Fibroblast of skin of abdomen (primary cell): Measurements from ENCODE around the gene RNF25. TPM values are rescaled to one million over a fixed set of nuclear protein-coding genes. Genes with fewer than 3 reads are reported as not detected.

Experiments used
- DNase-seq: peaks from one replicate; pipeline ENCODE4 v3.0.0-alpha.2; 2013
- polyA plus RNA-seq, 2 experiments: library from polyadenylated mRNA; unstranded; fragments of 120-200 nt; gene quantifications; one replicate each; pipeline ENCODE4 v1.2.1, GENCODE V29; 2013; ENCODE audit not compliant: insufficient read length in 2 of 2

The RNF25 gene, protein sequence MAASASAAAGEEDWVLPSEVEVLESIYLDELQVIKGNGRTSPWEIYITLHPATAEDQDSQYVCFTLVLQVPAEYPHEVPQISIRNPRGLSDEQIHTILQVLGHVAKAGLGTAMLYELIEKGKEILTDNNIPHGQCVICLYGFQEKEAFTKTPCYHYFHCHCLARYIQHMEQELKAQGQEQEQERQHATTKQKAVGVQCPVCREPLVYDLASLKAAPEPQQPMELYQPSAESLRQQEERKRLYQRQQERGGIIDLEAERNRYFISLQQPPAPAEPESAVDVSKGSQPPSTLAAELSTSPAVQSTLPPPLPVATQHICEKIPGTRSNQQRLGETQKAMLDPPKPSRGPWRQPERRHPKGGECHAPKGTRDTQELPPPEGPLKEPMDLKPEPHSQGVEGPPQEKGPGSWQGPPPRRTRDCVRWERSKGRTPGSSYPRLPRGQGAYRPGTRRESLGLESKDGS
- polyA plus RNA-seq (2013, experiment 1 of 2; ENCODE audit: insufficient read length), result 44.9 TPM
- 43.8 TPM for polyA plus RNA-seq (2013, experiment 2 of 2; ENCODE audit: insufficient read length)

DNA sequence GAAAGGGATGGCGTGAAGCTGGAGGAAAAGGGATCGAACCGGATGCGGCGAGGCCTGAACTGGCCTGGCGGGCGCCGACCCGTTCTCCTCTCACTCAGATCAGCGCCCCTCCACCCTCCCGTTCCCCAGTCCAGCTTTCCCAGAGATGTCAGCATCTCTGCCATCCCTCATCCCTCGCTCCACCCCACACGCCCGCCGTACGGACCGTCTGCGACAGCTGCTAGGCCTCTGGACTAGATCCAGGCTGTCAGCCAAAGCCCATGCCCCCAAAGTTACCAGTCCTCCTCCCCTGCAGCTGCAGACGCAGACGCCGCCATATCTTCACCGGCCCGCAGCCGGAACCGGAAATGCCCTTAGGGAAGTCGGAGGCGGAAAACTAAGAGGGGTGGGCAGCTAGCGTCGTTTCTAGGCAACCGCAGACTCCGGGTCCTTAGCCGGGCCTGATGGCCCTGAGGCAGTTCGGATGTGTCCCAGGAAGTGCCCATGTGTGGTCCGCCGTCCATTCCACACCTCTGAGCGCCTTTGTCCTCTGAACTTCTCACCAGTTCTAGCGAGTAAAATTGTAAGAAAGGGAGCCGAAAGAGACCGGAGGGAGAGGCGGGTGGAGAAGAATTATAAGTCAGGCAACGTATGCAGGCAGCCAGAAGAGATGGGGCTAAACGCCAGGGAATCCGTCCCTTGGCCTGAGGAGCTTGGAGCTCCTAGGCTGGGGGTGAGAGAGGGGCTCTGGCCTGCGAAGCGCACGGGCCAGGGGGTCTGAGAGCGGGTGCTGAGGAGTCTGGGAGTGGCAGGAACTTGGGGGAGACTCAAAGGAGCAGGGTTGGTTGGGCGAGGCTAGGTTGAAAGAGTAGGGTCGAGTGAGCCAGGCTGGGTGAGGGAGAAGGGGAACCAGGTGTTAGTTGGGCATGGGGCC lies at the start of gene RNF25, which contains the start of gene STK36:
RNF25 (minus strand) TSS at position 349 of the 913 bp plus-strand sequence; CDS start at position 317, 32 bp downstream.
STK36 (plus strand) TSS at position 433 of the 913 bp plus-strand sequence. CDS start 744 bp downstream, outside the sequence.
- peak; percentile 91 for DNase-seq

GRCh38 chr2:218721488-218721887 lies 49.7 kb upstream of the RNF25 start:
- no peak for DNase-seq

- no peak for DNase-seq
These were observed 48.5 kb upstream of the RNF25 start for GRCh38 chr2:218720048-218721041.

GRCh38 chr2:218719457-218719856 lies 47.7 kb upstream of the RNF25 start:
- no peak for DNase-seq

DNA sequence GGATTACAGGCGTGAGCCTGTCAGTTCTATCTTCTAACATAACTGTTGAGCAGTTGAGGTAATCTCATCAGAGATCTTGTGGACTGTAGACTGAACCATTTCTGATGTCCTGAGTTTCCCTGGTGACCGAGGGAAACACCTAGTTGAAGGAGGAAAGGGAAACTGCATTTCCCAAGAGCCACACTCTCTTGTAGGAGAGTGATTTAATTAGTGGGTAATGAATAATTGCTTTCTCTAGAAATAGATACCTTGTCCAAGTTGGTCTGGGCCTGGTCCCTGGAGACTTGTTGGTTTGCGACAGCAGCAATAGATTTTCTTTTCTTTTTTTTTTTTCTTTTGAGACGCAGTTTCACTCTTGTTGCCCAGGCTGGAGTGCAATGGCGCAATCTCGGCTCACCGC lies 46.3 kb upstream of the RNF25 start:
- no peak for DNase-seq

DNA sequence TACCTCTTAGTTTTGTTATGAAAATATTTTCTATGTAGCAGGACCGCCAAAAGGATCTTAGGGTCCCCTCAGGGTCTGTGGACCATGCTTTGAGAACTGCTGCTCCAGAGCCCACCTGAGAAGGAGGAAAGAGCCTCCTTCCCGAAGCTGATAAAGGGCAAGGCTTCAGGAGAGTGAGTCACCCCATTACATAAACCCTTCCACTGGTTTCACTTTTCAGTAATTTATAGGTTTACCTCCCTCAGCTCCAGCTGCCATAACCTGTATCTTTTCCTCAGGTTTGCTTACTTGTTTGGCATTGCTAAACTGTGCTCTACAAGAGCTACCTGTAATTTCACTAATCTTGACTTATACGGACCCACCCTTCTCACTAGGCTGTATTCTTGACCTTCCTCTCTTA lies 45.5 kb upstream of the RNF25 start:
- no peak for DNase-seq

DNA sequence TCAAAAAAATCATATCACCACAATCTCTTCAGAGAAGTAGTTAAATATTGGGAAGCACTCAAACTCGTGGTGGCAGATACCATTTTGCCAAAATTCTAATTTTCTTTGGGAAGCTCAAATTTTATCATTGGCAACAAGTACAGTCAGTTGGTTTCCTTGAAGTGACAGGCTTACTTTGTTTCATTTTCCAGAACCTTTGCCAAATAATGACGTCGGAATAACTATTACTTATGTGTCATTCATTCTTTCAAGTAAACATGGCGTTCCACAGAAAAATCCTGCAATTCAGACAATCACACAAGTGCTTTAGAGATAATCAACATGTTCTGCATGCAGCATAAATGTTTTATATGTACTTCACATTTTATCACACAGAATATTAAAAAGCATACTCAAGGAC lies 44.3 kb upstream of the RNF25 start:
- DNase-seq, result no peak

- DNase-seq, result no peak
These were observed 42.1 kb upstream of the RNF25 start for GRCh38 chr2:218713922-218714321.

- peak; percentile 58 for DNase-seq
These were observed 39.7 kb upstream of the RNF25 start for GRCh38 chr2:218711550-218711929.

DNA sequence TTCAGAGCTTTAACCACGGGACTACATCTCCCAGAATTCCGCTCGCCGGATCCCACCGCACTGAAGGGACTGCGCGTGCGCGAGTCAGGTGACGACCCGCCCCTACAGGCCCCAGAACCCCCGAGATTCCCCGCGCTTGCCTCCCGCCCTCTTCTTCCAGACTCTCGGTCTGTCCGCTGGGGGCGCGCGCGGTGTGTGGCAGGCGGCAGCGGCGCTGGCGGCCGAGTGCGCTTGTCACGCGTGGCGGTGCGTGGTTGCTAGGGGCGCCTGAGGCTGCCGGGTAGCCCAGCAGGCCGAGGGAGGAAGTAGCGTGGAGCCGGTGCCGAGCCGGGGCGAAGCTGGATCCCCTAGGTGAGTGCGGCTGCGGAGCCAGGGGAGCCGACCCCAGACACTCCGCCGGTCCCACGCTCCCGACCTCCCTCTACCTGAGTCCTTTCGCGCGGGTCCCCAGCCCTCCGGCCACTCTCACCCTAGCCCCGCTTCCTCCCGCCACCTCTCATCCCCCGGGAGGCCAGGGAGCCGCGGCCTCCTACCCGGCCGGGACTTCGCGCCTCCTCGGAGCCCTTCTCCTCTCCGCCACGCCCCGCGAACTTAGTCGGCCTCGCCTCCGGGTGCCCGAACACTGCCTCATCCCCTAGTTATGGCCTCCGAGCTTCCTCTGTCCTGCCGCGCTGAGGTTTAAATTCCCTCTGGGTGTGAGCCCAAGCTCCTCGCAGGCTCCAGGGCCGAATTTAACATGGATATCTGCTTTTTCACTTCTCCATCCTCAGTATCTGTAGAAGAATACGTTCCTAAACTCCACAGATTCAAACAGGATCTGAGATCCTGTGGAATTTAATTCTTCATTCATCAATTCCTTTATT lies 39.1 kb upstream of the RNF25 start, which contains the start of gene TTLL4:
TTLL4 (plus strand) TSS at position 149 of the 863 bp plus-strand sequence. CDS start 26,842 bp downstream, outside the sequence.
- DNase-seq, result peak; percentile 96

GRCh38 chr2:218710334-218710686 lies 38.5 kb upstream of the RNF25 start:
- DNase-seq, result no peak

- no peak for DNase-seq
These were observed 38.1 kb upstream of the RNF25 start for GRCh38 chr2:218709908-218710307.

DNA sequence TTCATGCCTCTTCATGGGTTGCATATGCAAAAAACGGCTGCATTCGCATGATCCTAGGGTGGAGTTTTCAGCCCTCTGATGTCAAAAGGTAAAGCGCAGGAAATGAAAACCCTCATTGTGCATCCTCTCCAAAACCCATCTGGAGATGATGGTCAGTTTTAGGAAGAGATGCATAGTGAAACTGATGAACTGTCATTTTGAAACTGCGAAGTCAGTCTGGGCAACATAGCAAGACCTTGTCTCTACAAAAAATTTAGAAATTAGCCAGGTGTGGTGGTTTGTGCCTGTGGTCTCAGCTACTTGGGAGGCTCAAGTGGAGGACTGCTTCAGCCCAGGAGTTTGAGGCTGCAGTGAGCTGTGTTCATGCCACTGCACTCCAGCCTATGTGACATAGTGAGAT lies 36.3 kb upstream of the RNF25 start:
- no peak for DNase-seq

GRCh38 chr2:218703341-218703740 lies 31.5 kb upstream of the RNF25 start:
- DNase-seq, result no peak

GRCh38 chr2:218701806-218702205 lies 30.0 kb upstream of the RNF25 start:
- DNase-seq, result no peak

DNA sequence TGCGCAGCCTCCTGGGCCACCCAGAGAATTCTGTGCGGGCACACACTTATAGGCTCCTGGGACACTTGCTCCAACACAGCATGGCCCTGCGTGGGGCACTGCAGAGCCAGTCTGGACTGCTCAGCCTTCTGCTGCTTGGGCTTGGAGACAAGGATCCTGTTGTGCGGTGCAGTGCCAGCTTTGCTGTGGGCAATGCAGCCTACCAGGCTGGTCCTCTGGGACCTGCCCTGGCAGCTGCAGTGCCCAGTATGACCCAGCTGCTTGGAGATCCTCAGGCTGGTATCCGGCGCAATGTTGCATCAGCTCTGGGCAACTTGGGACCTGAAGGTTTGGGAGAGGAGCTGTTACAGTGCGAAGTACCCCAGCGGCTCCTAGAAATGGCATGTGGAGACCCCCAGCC lies 27.1 kb upstream of the RNF25 start:
- no peak for DNase-seq

DNA sequence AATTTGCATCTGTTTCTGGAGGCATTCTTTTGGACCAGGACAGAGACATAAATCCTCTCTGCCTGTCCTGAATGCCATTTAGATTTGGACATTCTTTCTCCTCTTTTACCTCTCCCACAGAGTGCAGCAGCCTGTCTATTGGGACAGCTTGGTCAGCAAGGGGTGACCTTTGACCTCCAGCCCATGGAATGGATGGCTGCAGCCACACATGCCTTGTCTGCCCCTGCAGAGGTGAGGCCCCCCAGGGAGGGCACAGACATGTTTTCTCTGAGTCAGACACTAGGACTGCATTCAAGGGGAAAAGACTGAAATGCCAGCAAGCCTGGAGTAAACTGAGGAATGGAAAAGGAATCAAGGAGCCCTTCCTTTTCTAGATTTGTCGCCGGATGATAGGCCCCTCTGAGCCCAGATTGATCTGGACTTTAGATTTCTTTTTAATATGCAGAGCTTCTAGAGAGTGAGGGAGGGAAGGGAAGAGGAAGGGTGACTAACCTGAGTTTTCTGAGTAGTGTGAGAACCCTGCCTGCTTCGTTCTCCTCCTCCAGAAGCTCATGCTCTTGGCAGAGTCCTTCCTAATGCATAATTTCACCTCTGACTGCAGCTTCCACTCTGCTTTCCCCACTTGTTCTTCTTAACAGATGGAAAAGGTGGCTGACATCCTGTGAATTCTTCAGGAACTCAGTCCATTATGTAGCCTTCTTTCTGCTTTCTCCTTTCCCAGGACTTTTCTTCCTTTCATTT lies 22.8 kb upstream of the RNF25 start:
- no peak for DNase-seq

DNA sequence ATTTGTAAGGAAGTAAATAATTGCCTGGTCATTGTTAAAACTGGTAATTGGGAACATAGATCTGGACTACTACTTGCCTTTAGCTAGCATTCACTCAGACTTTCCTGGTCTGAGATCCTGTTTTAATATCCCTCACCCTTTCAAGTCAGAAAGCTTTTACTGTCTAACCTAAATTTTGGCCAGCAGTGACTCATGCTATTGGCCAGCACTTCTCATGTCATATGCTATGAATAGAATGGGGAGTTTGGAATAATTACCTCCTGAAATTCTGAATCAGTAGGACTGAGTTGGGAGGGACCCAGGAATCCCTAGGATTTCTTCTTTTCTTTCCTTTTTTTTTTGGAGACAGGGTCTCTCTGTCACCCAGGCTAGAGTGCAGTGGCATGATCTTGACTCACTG lies 19.4 kb upstream of the RNF25 start:
- DNase-seq, result peak; percentile 37

GRCh38 chr2:218687400-218688060 lies 15.7 kb upstream of the RNF25 start:
- peak; percentile 72 for DNase-seq
